H1 (cell line): ENCODE measurements around the gene TRPV4. TPM values are rescaled to one million over a fixed set of nuclear protein-coding genes. Genes with fewer than 3 reads are reported as not detected.

Source experiments
- CTCF ChIA-PET: fragments of 300-600 bp; sonication (Branson Sonifier 250); formaldehyde crosslinking; loops from one replicate; lab custom pipeline; 2021; ENCODE audit not compliant: partially characterized antibody; lab: Charles Lee
- POLR2A ChIA-PET: fragments of 300-600 bp; sonication (Branson Sonifier 250); formaldehyde crosslinking; loops from one replicate; lab custom pipeline; 2021; ENCODE audit warnings: inconsistent platforms; ENCODE audit not compliant: partially characterized antibody; lab: Charles Lee
- DNase-seq, 2 experiments: peaks; one replicate each; pipeline versions ENCODE4 v3.0.0 to v3.0.0-alpha.2; 2010 to 2022; ENCODE audit warnings: low spot score in 2 of 2, low read depth in 1 of 2, mixed read lengths in 1 of 2
- FAIRE-seq: peaks from 2 replicates; lab custom pipeline; 2011; peaks lifted over from hg19 to GRCh38; lab: Jason Lieb, UNC
- H2AFZ ChIP-seq: 2 replicates; pipeline ENCODE4 v1.8.1; 2012; ENCODE audit warnings: low read length, inconsistent platforms
- H2AK5ac ChIP-seq: 2 replicates; pipeline ENCODE4 v1.6.1; 2013; ENCODE audit warnings: low read depth, low read length
- H2BK120ac ChIP-seq: replicated peaks from 2 replicates; pipeline ENCODE3; 2013; ENCODE audit warnings: low read depth, low read length, inconsistent platforms
- H2BK12ac ChIP-seq: 2 replicates; pipeline ENCODE4 v1.6.1; 2013; ENCODE audit warnings: low read depth, low read length
- H2BK15ac ChIP-seq: 2 replicates; pipeline ENCODE4 v1.6.1; 2013; ENCODE audit warnings: low read length
- H2BK20ac ChIP-seq: 2 replicates; pipeline ENCODE4 v1.6.1; 2013; ENCODE audit warnings: low read length
- H2BK5ac ChIP-seq: 2 replicates; pipeline ENCODE4 v1.6.1; 2013; ENCODE audit warnings: low read depth, low read length
- H3K14ac ChIP-seq: 2 replicates; pipeline ENCODE4 v1.6.1; 2013; ENCODE audit warnings: inconsistent platforms; ENCODE audit not compliant: insufficient read length
- H3K18ac ChIP-seq: 2 replicates; pipeline ENCODE4 v1.6.1; 2013; ENCODE audit warnings: low read length; ENCODE audit errors: extremely low read depth
- H3K23ac ChIP-seq: 2 replicates; pipeline ENCODE4 v1.6.1; 2013; ENCODE audit warnings: inconsistent platforms; ENCODE audit not compliant: insufficient read length
- H3K23me2 ChIP-seq: 2 replicates; pipeline ENCODE4 v1.6.1; 2013; ENCODE audit warnings: low read depth, low read length
- H3K27ac ChIP-seq: 2 replicates; pipeline ENCODE4 v1.6.1; 2011; ENCODE audit warnings: low read depth, low read length, inconsistent platforms
- H3K27me3 ChIP-seq, 4 experiments: replicated peaks in 1 of 4; 1 replicate in 1 of 4; 2 replicates in 3 of 4; pipeline versions ENCODE4 v1.6.1 to v1.8.1; 2011 to 2013; ENCODE audit warnings: low read length in 3 of 4, mild to moderate bottlenecking in 3 of 4, inconsistent platforms in 2 of 4, mixed read lengths in 2 of 4, moderate library complexity in 1 of 4; ENCODE audit not compliant: control insufficient read depth in 3 of 4, insufficient read depth in 3 of 4; ENCODE audit errors: extremely low read depth in 1 of 4
- H3K36me3 ChIP-seq, 4 experiments: 2 replicates each; pipeline versions ENCODE4 v1.6.1 to v1.8.1; 2011 to 2013; ENCODE audit warnings: mild to moderate bottlenecking in 4 of 4, low read length in 3 of 4, moderate library complexity in 2 of 4, control low read depth in 1 of 4, inconsistent platforms in 1 of 4; ENCODE audit not compliant: insufficient read depth in 4 of 4, control insufficient read depth in 2 of 4
- H3K4ac ChIP-seq: replicated peaks from 2 replicates; pipeline ENCODE3; 2013; ENCODE audit warnings: low read length, low read depth, mixed read lengths, inconsistent platforms; ENCODE audit not compliant: insufficient read length
- H3K4me1 ChIP-seq, 4 experiments: replicated peaks in 1 of 4; 1 replicate in 1 of 4; 2 replicates in 3 of 4; pipeline versions ENCODE4 v1.6.1 to v1.8.1; 2011 to 2013; ENCODE audit warnings: low read length in 3 of 4, inconsistent platforms in 2 of 4, mixed read lengths in 1 of 4; ENCODE audit not compliant: insufficient read depth in 4 of 4, control insufficient read depth in 3 of 4
- H3K4me2 ChIP-seq, 2 experiments: 2 replicates each; pipeline versions ENCODE4 v1.6.1 to v1.8.1; 2011 to 2013; ENCODE audit warnings: low read depth in 2 of 2, low read length in 2 of 2, control low read depth in 1 of 2, inconsistent platforms in 1 of 2, mild to moderate bottlenecking in 1 of 2; ENCODE audit not compliant: insufficient read depth in 1 of 2
- H3K4me3 ChIP-seq, 4 experiments: fragments of 200-600, 300-600 bp in 1 of 4; sonication (generic), shearing (Covaris generic), sonication (Bioruptor Twin) in 1 of 4; 2 replicates each; pipeline versions ENCODE4 v1.5.1 to v1.8.1; 2011 to 2016; ENCODE audit warnings: low read length in 4 of 4, low read depth in 3 of 4, control low read depth in 2 of 4, inconsistent platforms in 2 of 4, mild to moderate bottlenecking in 2 of 4, mixed read lengths in 1 of 4, moderate library complexity in 1 of 4; ENCODE audit not compliant: insufficient read depth in 2 of 4; ENCODE audit errors: extremely low read depth in 1 of 4
- H3K56ac ChIP-seq: replicated peaks from 2 replicates; pipeline ENCODE3; 2013; ENCODE audit warnings: low read depth, mild to moderate bottlenecking, mixed read lengths, low read length, inconsistent platforms; ENCODE audit not compliant: insufficient read length
- H3K79me1 ChIP-seq: 2 replicates; pipeline ENCODE4 v1.6.1; 2013; ENCODE audit warnings: low read depth, low read length, control low read depth
- H3K79me2 ChIP-seq, 2 experiments: 2 replicates each; pipeline versions ENCODE4 v1.6.1 to v1.8.1; 2012 to 2013; ENCODE audit warnings: low read length in 2 of 2, mild to moderate bottlenecking in 2 of 2, inconsistent platforms in 1 of 2; ENCODE audit not compliant: insufficient read depth in 2 of 2, control insufficient read depth in 1 of 2
- H3K9ac ChIP-seq, 4 experiments: replicated peaks in 1 of 4; 1 replicate in 1 of 4; 2 replicates in 3 of 4; pipeline versions ENCODE4 v1.6.1 to v1.8.1; 2011 to 2013; ENCODE audit warnings: low read depth in 3 of 4, low read length in 3 of 4, control low read depth in 2 of 4, mild to moderate bottlenecking in 2 of 4, moderate library complexity in 2 of 4, inconsistent platforms in 1 of 4; ENCODE audit errors: extremely low read depth in 1 of 4
- H3K9me3 ChIP-seq, 2 experiments: 2 replicates each; pipeline versions ENCODE4 v1.6.1 to v1.8.1; 2012 to 2013; ENCODE audit warnings: mild to moderate bottlenecking in 2 of 2, moderate library complexity in 2 of 2, control low read depth in 1 of 2, inconsistent platforms in 1 of 2, low read depth in 1 of 2, low read length in 1 of 2, mixed read lengths in 1 of 2; ENCODE audit not compliant: insufficient read depth in 2 of 2
- H4K20me1 ChIP-seq, 2 experiments: replicated peaks in 1 of 2; 2 replicates each; pipeline versions ENCODE3 to v1.8.1; 2011 to 2013; ENCODE audit warnings: inconsistent platforms in 2 of 2, low read length in 2 of 2, mild to moderate bottlenecking in 1 of 2; ENCODE audit not compliant: insufficient read depth in 2 of 2, control insufficient read depth in 1 of 2
- H4K5ac ChIP-seq: 2 replicates; pipeline ENCODE4 v1.6.1; 2013; ENCODE audit warnings: low read length, low read depth, mixed read lengths, inconsistent platforms; ENCODE audit not compliant: insufficient read length
- H4K8ac ChIP-seq: 2 replicates; pipeline ENCODE4 v1.8.0; 2013; ENCODE audit warnings: mild to moderate bottlenecking, moderate library complexity, low read length, inconsistent platforms; ENCODE audit not compliant: insufficient read depth; ENCODE audit errors: extremely low read depth
- H4K91ac ChIP-seq: replicated peaks from 2 replicates; pipeline ENCODE3; 2013; ENCODE audit warnings: low read length, mixed read lengths, inconsistent platforms; ENCODE audit not compliant: insufficient read length
- ASH2L ChIP-seq: fragments of 200-600, 300-600 bp; sonication (generic); IDR thresholded peaks from one replicate; pipeline ENCODE4 v1.7.1; 2017; ENCODE audit warnings: low read length
- BACH1 ChIP-seq: IDR thresholded peaks from 2 replicates; pipeline ENCODE4 v1.6.1; 2012; ENCODE audit warnings: low read length, improper control_type of control experiment
- BCL11A ChIP-seq, 2 experiments: IDR thresholded peaks; one replicate each; pipeline ENCODE4 v1.6.1; 2011; ENCODE audit warnings: low read depth in 2 of 2, low read length in 2 of 2, mild to moderate bottlenecking in 2 of 2
- BRCA1 ChIP-seq: IDR thresholded peaks from 2 replicates; pipeline ENCODE4 v1.6.1; 2012; ENCODE audit warnings: low read depth, low read length, improper control_type of control experiment
- CEBPB ChIP-seq: IDR thresholded peaks from 2 replicates; pipeline ENCODE4 v1.6.1; 2012; ENCODE audit warnings: low read depth, low read length
- CHD1 ChIP-seq: IDR thresholded peaks from 2 replicates; pipeline ENCODE4 v1.6.1; 2012; ENCODE audit warnings: low read depth, low read length, improper control_type of control experiment
- E2F6 ChIP-seq: IDR thresholded peaks from 2 replicates; pipeline ENCODE4 v1.6.1; 2012; ENCODE audit warnings: inconsistent platforms
- HDAC6 ChIP-seq: IDR thresholded peaks from one replicate; pipeline ENCODE4 v1.7.1; 2012; ENCODE audit warnings: low read depth, mild to moderate bottlenecking, inconsistent platforms, low read length, moderate library complexity
- KDM5A ChIP-seq: fragments of 200-600 bp; IDR thresholded peaks from 2 replicates; pipeline ENCODE4 v1.7.1; 2012; ENCODE audit warnings: mild to moderate bottlenecking, low read length, inconsistent platforms, mixed read lengths
- RXRA ChIP-seq: IDR thresholded peaks from 2 replicates; pipeline ENCODE4 v1.6.1; 2011; ENCODE audit warnings: low read depth, mild to moderate bottlenecking, low read length, moderate library complexity; ENCODE audit not compliant: insufficient read depth
- TCF12 ChIP-seq: IDR thresholded peaks from 2 replicates; pipeline ENCODE4 v1.6.1; 2011; ENCODE audit warnings: low read depth, mild to moderate bottlenecking, low read length
- USF2 ChIP-seq: IDR thresholded peaks from 2 replicates; pipeline ENCODE4 v1.6.1; 2011; ENCODE audit warnings: low read length, improper control_type of control experiment
- WGBS, 2 experiments: shearing (Covaris generic) in 1 of 2; methylation state at CpG; one replicate each; pipeline versions ENCODE4 v1.1.6 to v1.1.7; 2013 to 2015; ENCODE audit warnings: low lambda C conversion rate in 2 of 2, mixed read lengths in 2 of 2, inconsistent platforms in 1 of 2, low coverage in 1 of 2, missing lambda C conversion rate in 1 of 2; ENCODE audit not compliant: insufficient replicate concordance in 2 of 2, insufficient coverage in 1 of 2, insufficient read length in 1 of 2; ENCODE audit errors: extremely low coverage in 1 of 2, missing lambda C conversion rate in 1 of 2; 5-methylcytosine and 5-hydroxymethylcytosine counted together
- polyA plus RNA-seq, 7 experiments: library from polyadenylated mRNA; depleted of rRNA in 3 of 7; stranded (reverse) in 5 of 7; unstranded in 2 of 7; fragments of >200 nt in 5 of 7; fragments of 200-250 nt in 2 of 7; gene quantifications; 1 replicate in 5 of 7; 2 replicates in 1 of 7; 4 replicates in 1 of 7; pipeline versions ENCODE4 v1.2.1 to v1.2.3, GENCODE V29; 2011 to 2013; ENCODE audit warnings: missing spikeins in 2 of 7, mixed read lengths in 2 of 7
- total RNA-seq: library from RNA; stranded (reverse); fragmentation: NEBNext Ultra II Directional; extraction: Animal tissue kit (Norgen Biotek cat#: 25700); gene quantifications from 2 replicates; pipeline ENCODE4 v1.2.1, GENCODE V29; 2021

Gene TRPV4
- total and polyA plus RNA-seq, 2 of the 8 experiments (the other 6 are each of a cell fraction or from before 2014, with no cell fraction given), result 2.1 to 6.2 TPM

- WGBS, 2 experiments, result 85% methylated on average over 7 of the region's 7 CpGs; no CpG with 5 or more reads in 1 of the 2 experiments
- Histone ChIP-seq H3K4me1 (no peaks in the 10 kb centered on the region), H2BK12ac (no peak overlapping the region), H4K8ac (no peak overlapping the region; the same call in 1 of the 2 replicates), H3K23me2 (no peaks in the 10 kb centered on the region), H2AFZ (no peak overlapping the region), H3K79me1 (peaks cover 7% of the 10 kb centered on the region; the same call in 1 of the 2 replicates), H2AK5ac (no peak overlapping the region), H3K27ac (no peak overlapping the region), H3K4ac (no peak overlapping the region), H3K27me3 (no peaks in the 10 kb centered on the region), H3K18ac (no peak overlapping the region; the same call in 1 of the 2 replicates), H3K79me2 (peaks cover 0 to 13% of the 10 kb centered on the region in 2 experiments; a peak in 3 of 4 replicates), H4K5ac (no peak overlapping the region), H2BK15ac (0 out of 2 replicates have a peak overlapping the region, but pooled peaks have one; percentile 16), H4K20me1 (peaks cover 3 to 6% of the 10 kb centered on the region in 2 experiments), H3K9ac (no peak overlapping the region), H3K4me2 (no peak overlapping the region), H3K23ac (no peak overlapping the region), H2BK5ac (no peak overlapping the region; the same call in 1 of the 2 replicates), H3K4me3 (no peak overlapping the region), H3K9me3 (no peaks in the 10 kb centered on the region), H2BK120ac (no peak overlapping the region), H3K36me3 (no peaks in the 10 kb centered on the region), H2BK20ac (no peak overlapping the region), H3K14ac (no peak overlapping the region), H3K56ac (no peak overlapping the region), H4K91ac (no peak overlapping the region)
- ChIA-PET POLR2A (interaction anchor here (0.6 to 1.0 kb wide), 2 partner anchors 17 to 66 kb away, joined by 3 read pairs; no protein-coding TSS in a partner anchor), CTCF (interaction anchor here (1.1 to 5.0 kb wide), 6 partner anchors 9 to 27 kb away, joined by 3 to 27 read pairs (median 6); no protein-coding TSS in a partner anchor)
- DNase-seq (no peak), FAIRE-seq (no peak)
- TF ChIP-seq CEBPB (no peak), BACH1 (no peak), HDAC6 (no peak), BRCA1 (no peak), RXRA (no peak), E2F6 (no peak), TCF12 (no peak), USF2 (no peak), ASH2L (no peak), CHD1 (no peak), KDM5A (no peak), BCL11A (IDR thresholded peaks at IDR 0.05; ENCODE audit: low read depth in 2 of 2, low read length in 2 of 2) (no peak)
These were observed 38.6 kb upstream of the TRPV4 start for GRCh38 chr12:109871668-109872314.
